Cardiac muscle cell (in vitro differentiated cells and primary cell): ENCODE results near the gene DDR1. TPM values are rescaled to one million over a fixed set of nuclear protein-coding genes. Genes with fewer than 3 reads are reported as not detected.
A peak's percentile ranks its signal among the peaks of the same experiment; 100 is the strongest.

Experiments used
- DNase-seq, 2 donors: peaks; one replicate each; pipeline versions ENCODE4 v3.0.0 to v3.0.0-alpha.2; 2010 to 2017; ENCODE audit warnings: low read depth in 1 of 2, low spot score in 1 of 2
- H3K27ac ChIP-seq: fragments of 200-600 bp; sonication (generic); 2 replicates; pipeline ENCODE4 v1.5.1; 2016
- H3K27me3 ChIP-seq: fragments of 200-600 bp; sonication (generic); 2 replicates; pipeline ENCODE4 v1.6.0; 2016; ENCODE audit warnings: control low read depth
- H3K36me3 ChIP-seq: fragments of 200-600 bp; sonication (generic); 2 replicates; pipeline ENCODE4 v1.5.1; 2016; ENCODE audit warnings: control low read depth
- H3K4me1 ChIP-seq: fragments of 200-600 bp; sonication (generic); 2 replicates; pipeline ENCODE4 v1.8.1; 2017; ENCODE audit warnings: low read depth, mild to moderate bottlenecking, mixed run types
- H3K4me3 ChIP-seq: fragments of 200-600 bp; sonication (generic); 2 replicates; pipeline ENCODE4 v1.5.1; 2016; ENCODE audit warnings: mild to moderate bottlenecking
- H3K9me3 ChIP-seq: fragments of 200-600 bp; sonication (generic); 2 replicates; pipeline ENCODE4 v1.5.1; 2017; ENCODE audit warnings: low read depth, mild to moderate bottlenecking, control low read depth
- polyA plus RNA-seq: library from polyadenylated mRNA; unstranded; fragments of >200 nt; fragmentation: Nextera tagmentation; extraction: Ambion mirVana; gene quantifications from 2 replicates; pipeline ENCODE4 v1.2.1, GENCODE V29; 2016
- total RNA-seq: library from RNA; depleted of rRNA; stranded (reverse); fragments of >200 nt; gene quantifications from 2 replicates; pipeline ENCODE4 v1.2.3, GENCODE V29; 2016
- TF ChIP-seq, protein P1 (sequence below): IDR thresholded peaks from 2 replicates; pipeline ENCODE4 v1.5.1; 2012; ENCODE audit warnings: low read depth, mild to moderate bottlenecking, low read length

DDR1 gene
- total and polyA plus RNA-seq, 2 experiments from 2014 or later, result 108 to 136 TPM

DNA sequence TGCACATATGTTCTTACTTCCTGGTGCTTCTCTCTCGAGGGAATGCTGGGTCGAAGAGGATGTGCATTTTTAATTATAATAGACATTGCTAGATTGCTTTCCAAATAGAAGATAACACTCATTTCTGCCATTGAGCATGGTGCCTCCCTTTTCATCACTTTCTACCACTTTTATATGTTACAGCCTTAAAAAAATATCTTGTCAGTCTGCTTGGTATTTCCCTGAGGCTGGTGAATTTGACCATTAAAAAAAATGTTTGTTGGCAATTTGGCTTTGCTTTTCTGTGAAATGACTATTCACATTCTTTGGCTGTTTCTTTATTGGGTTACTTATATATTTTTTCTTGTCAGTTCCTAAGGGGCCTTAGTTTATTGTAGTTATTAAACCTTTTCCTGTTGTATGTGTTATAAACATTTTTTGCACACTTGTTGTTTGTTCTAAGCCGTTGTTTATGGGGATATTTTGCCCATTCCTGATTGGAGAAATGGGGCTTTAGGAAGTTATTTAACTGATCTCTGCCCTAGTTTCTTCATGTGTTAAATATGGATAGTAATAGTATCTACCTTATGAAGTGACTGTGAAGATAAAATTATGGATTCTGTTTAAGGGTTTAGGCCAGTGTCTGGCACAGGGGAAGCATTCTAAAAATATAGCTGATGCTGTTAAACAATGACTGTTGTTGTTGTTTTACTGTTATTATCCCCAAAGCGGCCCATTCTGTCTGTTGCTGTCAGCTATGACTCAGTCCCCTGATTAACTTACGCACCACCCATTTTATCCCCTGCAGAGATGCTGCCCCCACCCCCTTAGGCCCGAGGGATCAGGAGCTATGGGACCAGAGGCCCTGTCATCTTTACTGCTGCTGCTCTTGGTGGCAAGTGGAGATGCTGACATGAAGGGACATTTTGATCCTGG lies 3.8 kb downstream of the DDR1 start:
- Histone ChIP-seq H3K27ac (no peak overlapping the region), H3K4me3 (no peak overlapping the region), H3K4me1 (peaks cover 28% of the 10 kb centered on the region), H3K27me3 (no peaks in the 10 kb centered on the region), H3K9me3 (no peaks in the 10 kb centered on the region), H3K36me3 (peaks cover 10% of the 10 kb centered on the region)
- TF ChIP-seq, protein P1, sequence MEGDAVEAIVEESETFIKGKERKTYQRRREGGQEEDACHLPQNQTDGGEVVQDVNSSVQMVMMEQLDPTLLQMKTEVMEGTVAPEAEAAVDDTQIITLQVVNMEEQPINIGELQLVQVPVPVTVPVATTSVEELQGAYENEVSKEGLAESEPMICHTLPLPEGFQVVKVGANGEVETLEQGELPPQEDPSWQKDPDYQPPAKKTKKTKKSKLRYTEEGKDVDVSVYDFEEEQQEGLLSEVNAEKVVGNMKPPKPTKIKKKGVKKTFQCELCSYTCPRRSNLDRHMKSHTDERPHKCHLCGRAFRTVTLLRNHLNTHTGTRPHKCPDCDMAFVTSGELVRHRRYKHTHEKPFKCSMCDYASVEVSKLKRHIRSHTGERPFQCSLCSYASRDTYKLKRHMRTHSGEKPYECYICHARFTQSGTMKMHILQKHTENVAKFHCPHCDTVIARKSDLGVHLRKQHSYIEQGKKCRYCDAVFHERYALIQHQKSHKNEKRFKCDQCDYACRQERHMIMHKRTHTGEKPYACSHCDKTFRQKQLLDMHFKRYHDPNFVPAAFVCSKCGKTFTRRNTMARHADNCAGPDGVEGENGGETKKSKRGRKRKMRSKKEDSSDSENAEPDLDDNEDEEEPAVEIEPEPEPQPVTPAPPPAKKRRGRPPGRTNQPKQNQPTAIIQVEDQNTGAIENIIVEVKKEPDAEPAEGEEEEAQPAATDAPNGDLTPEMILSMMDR, result no peak
- peak in 1 of 2 donors; percentile 61 for DNase-seq

- no peak for DNase-seq
Observed at GRCh38 chr6:30888816-30889495, 4.6 kb downstream of the DDR1 start.

GRCh38 chr6:30889496-30889885 lies 5.2 kb downstream of the DDR1 start:
- Histone ChIP-seq H3K4me3 (no peak overlapping the region), H3K9me3 (no peaks in the 10 kb centered on the region), H3K27me3 (no peaks in the 10 kb centered on the region), H3K4me1 (peaks cover 20% of the 10 kb centered on the region), H3K27ac (no peak overlapping the region), H3K36me3 (peaks cover 15% of the 10 kb centered on the region)
- TF ChIP-seq, protein P1, result no peak
- DNase-seq, result no peak

More at GRCh38 chr6:30888816-30889495, 4.6 kb downstream of the DDR1 start:
- Histone ChIP-seq H3K4me1 (peaks cover 20% of the 10 kb centered on the region), H3K36me3 (peaks cover 15% of the 10 kb centered on the region), H3K27ac (no peak overlapping the region), H3K27me3 (no peaks in the 10 kb centered on the region), H3K4me3 (no peak overlapping the region), H3K9me3 (no peaks in the 10 kb centered on the region)
- TF ChIP-seq, protein P1, result no peak

DNA sequence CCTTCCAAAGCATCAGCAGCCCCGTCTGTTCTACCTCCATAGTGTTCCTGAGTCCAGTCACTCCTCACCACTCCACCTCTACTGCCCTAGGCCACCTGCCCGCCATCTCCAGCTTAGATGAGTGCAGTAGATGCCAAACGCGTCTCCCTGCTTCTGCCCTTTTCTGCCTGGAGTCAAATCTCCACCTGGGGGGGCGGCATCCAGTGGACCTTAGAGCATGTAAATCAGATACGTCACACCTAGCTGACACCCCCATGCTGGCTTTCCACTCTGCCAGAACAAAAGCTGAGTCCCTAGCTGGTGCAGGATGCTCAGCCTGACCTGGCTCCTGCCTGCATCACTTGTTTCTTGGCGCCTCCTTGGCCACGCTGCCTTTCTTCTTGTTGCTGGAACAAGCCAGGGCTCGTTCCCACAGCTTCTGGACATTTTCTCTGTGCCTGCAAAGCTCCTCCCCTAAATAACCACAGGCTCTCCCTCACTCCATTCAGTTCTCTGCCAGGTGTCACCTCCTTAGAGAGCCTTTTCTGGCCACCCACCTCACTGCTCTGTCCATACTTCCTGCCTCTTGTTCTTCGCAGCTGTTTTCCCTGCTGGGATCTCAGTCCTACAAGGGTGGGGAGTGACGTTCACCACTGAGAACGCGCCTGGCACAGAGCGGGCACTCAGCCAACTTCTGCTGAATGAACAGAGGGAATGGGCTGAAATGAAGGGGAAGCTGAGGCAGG lies 5.8 kb downstream of the DDR1 start:
- H3K27ac ChIP-seq, result no peak overlapping the region
- no peak for DNase-seq
- no peak overlapping the region for H3K4me3 ChIP-seq

More for the DNA sequence above, 5.8 kb downstream of the DDR1 start:
- Histone ChIP-seq H3K27me3 (no peaks in the 10 kb centered on the region), H3K9me3 (no peaks in the 10 kb centered on the region), H3K4me1 (peaks cover 20% of the 10 kb centered on the region), H3K36me3 (peaks cover 19% of the 10 kb centered on the region)
- TF ChIP-seq, protein P1, result no peak
